HG03565 (cell line): Measurements from ENCODE around the gene CEND1.
A peak's percentile ranks its signal among the peaks of the same experiment; 100 is the strongest.

Source experiments
- ATAC-seq: cut with Tn5 transposase; IDR thresholded peaks from one replicate; pipeline ENCODE4 v1.9.1; 2021; ENCODE audit warnings: mild to moderate bottlenecking, moderate library complexity; ENCODE audit not compliant: unreplicated experiment

The CEND1 gene

DNA sequence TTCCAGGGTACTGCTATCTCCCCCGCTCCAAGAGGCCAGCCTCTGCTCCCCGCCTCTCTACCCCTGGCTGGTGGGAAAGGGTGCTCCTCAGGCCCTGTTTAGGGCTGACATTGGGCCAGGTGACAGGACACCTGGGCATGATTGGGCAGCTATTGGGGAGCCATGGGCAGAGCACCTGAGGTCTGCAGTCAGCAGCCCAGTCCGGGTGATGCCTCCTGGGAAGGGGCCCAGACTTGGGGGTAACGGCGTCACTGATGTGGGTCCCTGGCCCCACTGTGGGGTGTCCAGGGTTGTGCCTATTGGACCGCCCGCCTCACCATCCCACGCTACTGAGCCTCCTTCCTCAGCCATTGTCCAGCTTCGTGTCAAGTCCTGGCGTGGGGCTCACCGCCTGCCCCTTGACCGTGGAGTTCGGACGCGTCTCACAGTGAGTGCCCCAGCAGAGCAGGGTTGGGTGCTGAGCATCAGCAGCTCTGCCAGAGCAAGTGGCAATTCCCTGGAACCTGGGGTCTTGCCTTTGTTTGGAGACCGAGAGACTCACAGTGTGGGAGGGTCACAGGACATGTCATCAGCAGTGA, 9.8 kb downstream of the CEND1 start:
- ATAC-seq = no peak

DNA sequence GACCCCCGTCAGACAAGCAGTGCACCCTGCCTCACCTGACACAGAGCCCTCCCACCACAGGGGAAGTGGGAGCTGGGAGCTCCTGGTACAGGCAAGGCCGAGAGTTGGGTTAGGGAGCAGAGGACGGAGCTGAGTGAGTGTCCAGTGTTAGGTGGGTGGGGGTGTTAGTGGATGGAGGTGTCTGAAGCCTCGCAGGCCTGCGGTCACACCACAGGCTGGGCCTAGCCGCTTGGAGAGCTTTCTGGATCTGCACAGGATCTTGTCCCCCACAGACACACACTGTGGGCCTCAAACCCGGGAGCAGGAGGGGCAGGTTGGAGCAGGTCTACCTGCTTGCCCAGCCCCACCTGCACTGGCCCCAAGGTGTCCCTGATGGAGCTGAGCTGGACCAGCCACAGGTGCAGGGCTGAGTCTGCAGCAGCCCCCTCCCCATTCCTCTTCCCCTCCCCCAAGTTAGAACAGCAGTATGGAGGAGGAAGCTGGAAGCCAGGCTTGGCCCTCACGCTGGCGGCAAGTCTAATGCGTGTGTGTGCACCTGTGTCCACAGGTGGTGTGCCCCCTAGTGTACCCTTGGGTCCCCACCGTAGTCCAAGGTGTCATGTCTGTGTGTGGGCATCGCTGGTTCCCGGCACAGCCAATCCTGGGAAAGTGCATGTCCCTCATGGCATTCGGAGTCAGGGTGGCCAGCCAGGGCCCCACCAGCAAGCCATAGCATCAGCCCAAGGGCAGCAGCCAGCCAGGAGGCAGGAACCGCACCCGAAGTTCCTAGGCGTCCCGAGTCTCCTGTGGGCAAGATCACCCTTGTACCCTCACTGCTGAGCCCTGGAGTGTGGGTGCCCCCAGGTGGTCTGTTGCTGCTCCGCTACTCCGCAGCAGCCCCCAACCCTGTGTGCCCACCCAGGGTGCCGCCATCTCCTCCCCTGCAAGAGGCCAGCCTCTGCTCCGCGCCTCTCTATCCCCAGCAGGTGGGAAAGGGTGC, 10.6 kb downstream of the CEND1 start:
- ATAC-seq = no peak

DNA sequence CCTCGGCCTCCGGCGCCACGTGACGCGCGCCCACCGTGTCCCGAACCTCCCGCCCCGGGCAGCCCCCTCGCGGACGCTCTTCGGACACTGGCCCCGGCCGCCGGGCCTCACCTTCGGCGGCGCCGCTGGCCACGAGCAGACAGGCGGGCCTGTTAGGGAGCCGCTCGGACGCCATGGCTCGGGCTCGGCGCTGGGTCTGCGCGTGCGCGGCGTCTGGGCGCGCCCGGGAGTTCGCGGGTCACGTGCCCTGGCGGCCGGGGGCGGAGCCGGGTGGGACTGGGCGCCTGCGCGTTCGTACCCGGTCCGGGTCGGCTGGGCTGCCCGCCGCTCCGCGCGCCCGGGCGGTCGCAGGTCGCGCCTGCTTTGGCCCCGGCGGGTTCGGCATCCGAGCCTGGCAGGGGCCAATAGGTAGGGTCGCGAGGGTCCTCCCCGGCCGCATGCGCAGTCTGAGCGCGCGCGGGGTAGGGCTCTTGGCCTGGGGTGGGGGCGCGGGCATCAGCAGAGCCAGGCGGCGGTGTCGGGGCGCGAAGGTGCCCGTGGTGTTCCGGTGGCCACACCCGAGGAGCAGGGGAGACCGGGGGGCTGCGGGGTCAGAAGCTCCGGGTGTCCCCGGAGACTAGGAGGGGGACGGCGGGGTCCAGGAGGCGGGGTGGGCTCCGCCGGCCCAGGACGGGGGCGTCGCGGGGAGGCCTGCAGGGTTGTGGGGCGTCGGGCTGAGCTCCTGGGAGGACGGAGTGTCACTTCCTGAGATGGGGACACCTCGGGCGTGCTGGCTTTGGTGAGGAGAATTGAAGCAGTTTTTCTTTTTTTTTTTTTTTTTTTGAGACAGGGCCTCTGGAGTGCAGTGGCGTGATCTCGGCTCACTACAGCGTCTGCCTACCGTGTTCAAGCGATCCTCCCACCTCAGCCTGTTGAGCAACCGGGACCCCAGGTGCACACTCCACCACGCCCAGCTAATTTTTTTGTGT, 12.3 kb downstream of the CEND1 start, which contains the start of gene GATD1:
TSS of gene GATD1 (minus strand) at position 200 of the 968 bp plus-strand sequence. CDS start at position 175, 25 bp downstream.
- ATAC-seq = peak; percentile 72

DNA sequence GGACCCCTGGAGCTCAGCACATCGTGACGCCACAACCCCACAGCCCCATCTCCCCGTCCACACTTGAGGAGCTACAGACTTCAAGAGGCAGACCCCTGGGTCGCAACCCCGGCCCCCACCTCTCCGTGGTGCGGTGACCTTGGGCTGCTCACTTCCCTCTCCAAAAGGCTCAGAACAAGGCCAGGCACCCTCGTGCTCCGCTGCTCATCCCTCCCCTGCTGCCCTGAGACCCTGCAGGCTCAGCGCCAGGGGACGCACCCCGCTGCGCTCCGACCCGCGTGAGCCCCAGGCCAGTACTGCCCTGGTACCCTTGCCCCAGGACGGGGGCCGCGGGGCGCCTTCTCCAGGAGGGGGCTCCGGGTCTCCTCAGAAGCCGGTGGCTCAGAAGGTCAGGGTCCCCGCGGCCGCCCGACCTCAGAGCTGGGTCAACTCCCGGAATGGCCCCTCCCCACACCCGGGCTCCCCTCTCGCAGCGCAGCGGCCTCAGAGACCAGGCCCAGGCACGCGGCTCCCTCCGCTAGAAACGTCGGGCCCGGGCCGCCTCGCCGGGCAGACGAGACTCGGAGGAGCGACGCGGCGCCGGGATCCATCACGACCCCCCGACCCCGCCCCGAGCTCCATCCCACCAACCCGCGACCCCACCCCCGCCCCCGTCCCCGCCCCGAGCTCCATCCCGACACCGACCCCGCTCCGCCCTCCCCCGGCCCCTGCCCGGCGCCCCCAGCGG, 13.2 kb downstream of the CEND1 start:
- peak; percentile 12 for ATAC-seq

- ATAC-seq = no peak
These were observed 13.7 kb downstream of the CEND1 start for GRCh38 chr11:776263-776560.

GRCh38 chr11:774873-775592, 14.9 kb downstream of the CEND1 start:
- ATAC-seq = no peak

- ATAC-seq = no peak
These were observed 16.1 kb downstream of the CEND1 start for GRCh38 chr11:773830-774229.

DNA sequence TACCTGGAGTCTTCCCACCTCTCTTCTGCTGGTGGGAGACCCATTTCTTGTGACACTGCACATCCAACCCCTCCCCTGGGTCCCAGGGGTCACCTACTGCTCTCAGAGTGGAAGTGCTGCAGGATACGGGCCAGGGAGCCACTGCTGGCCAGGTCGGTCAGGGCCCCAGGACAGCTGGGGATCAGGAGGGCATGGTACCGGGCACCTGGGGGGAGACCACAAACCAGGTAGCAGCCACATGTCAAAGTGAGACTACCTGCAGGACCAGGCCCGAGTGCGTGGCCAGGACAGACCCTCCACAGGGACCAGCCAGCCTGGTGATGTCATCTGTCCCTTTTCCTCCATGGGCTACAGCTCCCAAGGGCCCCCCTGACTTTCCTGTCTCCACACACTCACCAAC, 16.5 kb downstream of the CEND1 start:
- ATAC-seq = no peak

- ATAC-seq = no peak
These were observed 17.2 kb downstream of the CEND1 start for GRCh38 chr11:772429-773390.

GRCh38 chr11:771617-772204, 18.2 kb downstream of the CEND1 start:
- no peak for ATAC-seq

DNA sequence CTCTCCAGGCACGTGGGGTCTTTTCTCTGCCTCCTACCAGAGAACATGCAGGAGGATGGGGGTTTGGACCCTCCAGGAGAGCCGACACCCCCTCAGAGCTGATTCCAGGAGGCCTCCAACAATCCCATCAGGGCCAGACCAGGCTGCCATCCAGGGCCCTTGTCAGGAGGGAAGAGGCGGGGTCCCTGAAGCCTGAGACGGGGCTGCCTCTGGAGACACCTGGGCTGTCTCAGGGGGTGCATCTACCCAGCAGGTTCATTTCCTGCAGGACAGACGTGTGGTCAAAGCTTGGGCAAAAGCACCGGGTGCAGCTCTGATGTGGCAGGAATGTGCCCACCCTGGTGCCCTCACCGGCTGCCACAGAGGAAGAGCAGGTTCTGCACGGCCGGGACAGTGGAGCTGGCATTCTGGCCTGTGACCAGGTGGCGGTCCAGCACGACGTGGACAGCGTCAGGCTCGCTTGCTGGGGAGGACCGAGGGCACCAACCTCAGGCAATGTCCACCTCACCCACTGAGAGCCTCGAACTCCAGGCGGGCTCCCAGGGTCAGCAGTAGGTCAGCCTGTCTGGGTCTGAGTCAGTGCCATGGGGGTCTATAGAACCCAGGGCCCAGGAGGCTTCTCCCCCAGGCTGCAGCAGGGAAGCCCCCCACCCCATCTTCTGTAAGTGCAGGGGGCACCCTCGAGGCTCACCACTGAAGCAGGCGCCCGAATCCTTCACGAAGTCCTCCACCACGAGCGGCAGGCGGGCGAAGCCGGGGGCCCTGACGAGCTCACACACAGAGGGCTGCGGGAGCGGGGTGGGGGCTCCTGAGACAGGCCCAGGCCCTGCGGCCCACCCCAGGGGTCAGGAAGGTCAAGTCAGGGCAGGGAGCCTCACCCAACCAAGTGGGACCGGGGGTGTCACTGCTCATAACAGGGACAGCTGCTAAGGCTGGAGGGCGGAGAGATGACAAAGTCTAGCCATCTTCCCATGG, 19.0 kb downstream of the CEND1 start:
- no peak for ATAC-seq

DNA sequence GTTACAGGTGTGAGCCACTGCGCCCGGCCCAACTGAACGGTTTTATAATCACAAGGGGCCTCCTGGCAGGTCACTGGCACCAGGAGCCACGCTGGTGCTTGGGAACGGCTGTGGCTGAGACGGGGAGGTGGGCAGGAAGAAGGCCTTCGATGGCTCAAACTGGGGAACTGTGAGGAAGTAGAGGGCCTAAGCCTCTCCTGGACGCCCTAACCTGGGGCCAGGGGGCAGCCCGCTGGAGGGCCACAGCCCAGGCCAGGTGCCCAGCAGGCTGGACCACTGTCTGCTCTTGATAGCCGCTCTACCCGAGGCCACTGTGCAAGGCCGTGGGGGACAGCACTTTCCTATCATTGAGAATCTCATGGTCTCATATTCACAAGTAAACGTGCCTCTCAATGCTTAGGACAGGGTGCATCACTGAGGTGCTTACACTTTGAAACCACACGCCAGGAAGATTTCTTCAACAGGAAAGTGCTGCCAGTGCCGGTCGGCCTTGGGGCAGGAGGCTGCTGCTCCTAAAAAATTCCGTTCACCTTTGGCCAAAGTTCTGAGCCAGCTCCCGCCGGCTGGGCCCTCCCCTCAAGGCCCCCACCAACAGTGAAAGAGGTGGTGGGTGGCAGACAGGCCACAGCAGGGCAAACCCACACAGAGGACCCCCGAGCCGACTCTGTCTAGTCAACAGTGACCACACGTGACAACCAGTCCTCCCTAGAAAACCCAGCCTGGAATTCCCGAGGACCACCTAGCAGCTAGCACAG, 19.8 kb downstream of the CEND1 start:
- ATAC-seq = no peak

GRCh38 chr11:767238-767637, 22.7 kb downstream of the CEND1 start:
- ATAC-seq = no peak

- ATAC-seq = no peak
These were observed 23.0 kb downstream of the CEND1 start for GRCh38 chr11:766936-767210.

DNA sequence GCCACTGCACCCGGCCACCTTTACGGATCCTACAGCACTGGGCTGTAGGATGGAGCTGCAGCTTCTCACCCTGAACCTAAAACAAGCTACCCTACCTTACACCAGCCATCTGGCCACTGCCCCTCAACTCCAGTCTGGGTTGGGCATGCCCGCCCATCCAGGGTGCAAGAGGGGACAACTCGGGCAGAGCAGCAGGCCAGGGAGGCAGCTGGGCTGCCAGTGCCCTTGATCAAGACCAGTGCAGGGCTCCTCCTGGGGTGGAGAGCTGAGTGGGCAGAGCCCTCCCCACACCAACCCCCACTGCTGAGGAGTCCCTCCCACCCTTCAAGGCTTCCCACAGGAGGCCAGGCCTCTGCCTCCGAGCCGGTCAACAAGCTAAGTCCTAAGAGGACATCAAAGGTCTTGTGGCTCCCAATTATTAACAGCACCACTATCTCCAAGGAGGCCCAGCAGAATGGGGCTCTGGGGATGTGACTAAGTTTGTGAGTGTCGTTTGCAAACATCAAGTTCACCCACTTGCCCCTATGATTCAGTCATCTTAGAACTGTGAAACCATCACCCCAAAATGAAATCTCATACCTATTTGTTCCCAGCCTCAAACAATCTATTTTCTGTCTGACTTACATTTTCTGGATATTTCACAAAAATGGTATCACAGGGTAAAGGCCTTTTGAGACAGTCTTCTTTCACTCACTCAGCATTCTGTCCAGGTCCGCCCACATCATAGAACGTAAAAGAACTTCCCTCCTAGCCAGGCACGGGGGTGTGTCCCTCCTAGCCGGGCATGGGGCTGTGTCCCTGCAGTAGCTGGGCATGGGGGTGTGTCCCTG, 23.6 kb downstream of the CEND1 start:
- no peak for ATAC-seq

DNA sequence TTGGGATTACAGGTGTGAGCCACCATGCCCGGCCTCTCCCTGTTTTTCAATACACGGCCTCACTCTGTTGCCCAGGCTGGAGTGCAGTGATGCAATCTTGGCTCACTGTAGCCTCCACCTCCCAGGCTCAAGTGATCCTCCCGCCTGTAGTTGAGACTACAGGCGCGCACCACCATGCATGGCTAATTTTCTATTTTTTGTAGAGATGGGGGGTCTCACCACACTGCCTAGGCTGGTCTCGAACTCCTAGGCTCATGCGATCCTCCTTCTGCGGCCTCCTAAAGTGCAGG, 24.1 kb downstream of the CEND1 start:
- no peak for ATAC-seq
